SK-N-MC (cell line): ENCODE measurements around the gene SFT2D2.
A peak's percentile ranks its signal among the peaks of the same experiment; 100 is the strongest.
"Not testable (repeated sequence)": the region's sequence is repeated elsewhere in the genome, so short reads cannot be mapped to it uniquely, and the experiment has no call there.

Experiments
- DNase-seq: peaks from one replicate; pipeline ENCODE4 v3.0.0-alpha.2; 2011; ENCODE audit warnings: low read depth, low spot score
- H3K27ac ChIP-seq: fragments of 200-600 bp; sonication (generic); 2 replicates; pipeline ENCODE4 v1.5.1; 2016; ENCODE audit warnings: mixed run types
- H3K36me3 ChIP-seq: fragments of 200-600 bp; sonication (generic); 2 replicates; pipeline ENCODE4 v1.6.1; 2017; ENCODE audit warnings: antibody characterized with exemption, low read length, mixed read lengths; ENCODE audit not compliant: insufficient read depth
- H3K4me3 ChIP-seq: fragments of 200-600 bp; sonication (generic); 2 replicates; pipeline ENCODE4 v1.5.1; 2016
- H3K9ac ChIP-seq: fragments of 200-600 bp; sonication (generic); 2 replicates; pipeline ENCODE4 v1.8.0; 2017; ENCODE audit warnings: mixed run types, mixed read lengths; ENCODE audit not compliant: insufficient read length
- H3K9me3 ChIP-seq: fragments of 200-600 bp; sonication (generic); 2 replicates; pipeline ENCODE4 v1.6.1; 2017; ENCODE audit warnings: low read depth, mild to moderate bottlenecking, antibody characterized with exemption, low read length, moderate library complexity, mixed read lengths
- EZH2 ChIP-seq: fragments of 200-600 bp; sonication (generic); IDR thresholded peaks from one replicate; pipeline ENCODE4 v1.6.1; 2017; ENCODE audit warnings: antibody characterized with exemption
- FOXP2 ChIP-seq: optimal IDR thresholded peaks from 2 replicates; pipeline ENCODE3; 2011; ENCODE audit warnings: mild to moderate bottlenecking, moderate library complexity; ENCODE audit not compliant: insufficient read depth; ENCODE audit errors: extremely low read length, control extremely low read depth
- POLR2AphosphoS5 ChIP-seq: IDR thresholded peaks from 2 replicates; pipeline ENCODE4 v1.6.1; 2012; ENCODE audit warnings: mild to moderate bottlenecking, low read depth, low read length, borderline replicate concordance

The SFT2D2 gene

DNA sequence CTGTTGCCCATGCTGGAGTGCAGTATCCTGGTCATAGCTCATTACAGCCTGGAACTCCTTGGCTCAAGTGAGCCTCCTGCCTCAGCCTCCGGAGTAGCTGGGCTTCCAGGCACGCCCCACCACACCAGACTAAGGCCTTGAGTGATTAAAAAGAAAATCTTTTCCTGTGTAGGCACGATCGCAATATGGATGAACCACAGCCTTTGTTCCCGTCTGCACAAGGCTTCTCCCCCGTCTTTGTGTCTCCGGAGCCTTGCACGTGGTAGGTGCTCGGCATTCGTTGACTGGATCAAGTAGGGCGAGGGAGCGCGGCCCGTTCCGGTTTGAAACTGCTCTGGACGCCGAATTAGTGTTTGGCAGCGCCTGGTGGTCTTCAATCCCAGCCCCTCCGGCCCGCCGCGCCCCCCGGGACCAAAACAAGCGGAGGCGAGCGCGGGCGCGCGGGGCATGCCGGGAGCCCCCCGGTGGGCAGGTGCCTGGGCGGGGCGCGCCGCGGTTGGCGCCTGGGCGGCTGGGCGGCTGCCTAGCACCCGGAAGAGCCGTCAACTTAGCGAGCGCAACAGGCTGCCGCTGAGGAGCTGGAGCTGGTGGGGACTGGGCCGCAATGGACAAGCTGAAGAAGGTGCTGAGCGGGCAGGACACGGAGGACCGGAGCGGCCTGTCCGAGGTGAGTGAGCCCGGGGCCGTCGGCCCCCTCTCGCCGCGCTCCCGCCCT is at the start of gene SFT2D2:
TSS of gene SFT2D2 (plus strand) at position 529 of the 715 bp plus-strand sequence. CDS start at position 605, 76 bp downstream.
- no peak for DNase-seq
- Histone ChIP-seq H3K9me3 (no peaks in the 10 kb centered on the region), H3K9ac (peak within 1 kb of the TSS; percentile 94), H3K36me3 (peaks cover 7% of the 10 kb centered on the region; the same call in 1 of the 2 replicates), H3K27ac (peak within 1 kb of the TSS; percentile 89), H3K4me3 (peak within 1 kb of the TSS; percentile 80)
- no peak for TF ChIP-seq EZH2
- TF ChIP-seq POLR2AphosphoS5, result peak; percentile 85

DNA sequence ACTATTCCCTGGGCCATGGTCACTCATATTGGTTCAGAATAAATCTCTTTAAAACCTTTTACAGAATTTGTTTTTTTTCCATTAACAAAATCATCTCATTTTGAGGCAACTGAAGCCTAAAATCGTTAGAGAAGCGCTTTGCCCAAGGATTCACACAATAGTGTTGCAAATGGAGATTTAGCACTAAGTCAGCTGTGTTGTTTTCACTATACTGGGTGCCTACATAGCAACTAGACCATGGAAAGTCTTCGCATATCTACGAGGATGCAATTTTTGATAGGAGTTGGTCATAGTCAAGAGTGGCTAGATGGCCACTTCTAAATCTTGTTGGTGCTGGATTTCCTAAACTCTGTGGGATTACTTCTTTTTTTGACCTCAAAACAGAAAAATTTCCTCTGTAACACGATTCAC is 47.6 kb upstream of the SFT2D2 start:
- Histone ChIP-seq H3K36me3 (no peaks in the 10 kb centered on the region), H3K4me3 (peak overlapping the region; percentile 93), H3K27ac (peak overlapping the region; percentile 88), H3K9me3 (no peaks in the 10 kb centered on the region), H3K9ac (peak overlapping the region; percentile 69)
- TF ChIP-seq EZH2, result no peak
- TF ChIP-seq POLR2AphosphoS5, result no peak
- no peak for TF ChIP-seq FOXP2
- no peak for DNase-seq

DNA sequence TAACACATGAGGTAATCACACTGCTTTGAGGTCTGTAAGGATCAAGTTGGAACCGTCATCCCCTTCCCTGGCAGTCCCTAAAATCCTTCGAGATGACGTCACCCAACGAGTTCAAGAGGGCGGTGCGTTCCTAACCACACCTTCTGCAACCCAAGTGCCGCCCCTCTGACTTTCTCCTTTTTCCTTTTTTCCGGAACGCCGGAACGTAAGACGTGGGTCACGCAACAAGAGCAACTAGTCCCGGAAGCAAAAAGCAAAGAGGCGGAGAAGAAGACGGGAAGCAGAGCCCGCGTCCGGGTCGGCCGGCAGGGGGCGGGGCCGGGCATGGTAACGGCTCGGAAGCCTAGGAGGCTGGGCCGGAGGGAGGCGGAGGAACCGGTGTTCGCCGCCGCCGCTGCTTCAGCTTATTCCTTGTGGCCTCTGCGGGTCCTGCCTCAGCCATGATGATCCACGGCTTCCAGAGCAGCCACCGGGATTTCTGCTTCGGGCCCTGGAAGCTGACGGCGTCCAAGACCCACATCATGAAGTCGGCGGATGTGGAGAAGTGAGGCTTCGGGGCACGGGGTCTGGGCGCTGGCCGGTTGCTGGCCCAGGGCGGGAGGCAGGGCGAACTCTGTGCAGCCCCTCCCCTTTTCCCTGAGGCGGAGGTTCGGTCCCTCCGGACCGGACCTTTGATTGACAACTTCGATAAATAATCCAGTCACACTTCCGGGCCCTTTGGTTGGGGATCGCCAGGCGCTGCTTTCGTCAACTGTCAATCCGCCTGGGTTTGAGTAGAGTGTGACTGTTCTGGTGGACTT is 47.0 kb upstream of the SFT2D2 start, which contains the start of gene TIPRL:
TSS of gene TIPRL (plus strand) at position 325 of the 800 bp plus-strand sequence. CDS start at position 441, 116 bp downstream.
- TF ChIP-seq POLR2AphosphoS5, result peak; percentile 69
- TF ChIP-seq EZH2, result no peak
- peak; percentile 40 for TF ChIP-seq FOXP2
- Histone ChIP-seq H3K27ac (peak within 1 kb of the TSS; percentile 88), H3K9me3 (no peaks in the 10 kb centered on the region), H3K36me3 (0 out of 2 replicates have a peak, but pooled peaks cover under 1% of the 10 kb centered on the region), H3K4me3 (peak within 1 kb of the TSS; percentile 93), H3K9ac (peak within 1 kb of the TSS; percentile 91)
- peak; percentile 93 for DNase-seq

DNA sequence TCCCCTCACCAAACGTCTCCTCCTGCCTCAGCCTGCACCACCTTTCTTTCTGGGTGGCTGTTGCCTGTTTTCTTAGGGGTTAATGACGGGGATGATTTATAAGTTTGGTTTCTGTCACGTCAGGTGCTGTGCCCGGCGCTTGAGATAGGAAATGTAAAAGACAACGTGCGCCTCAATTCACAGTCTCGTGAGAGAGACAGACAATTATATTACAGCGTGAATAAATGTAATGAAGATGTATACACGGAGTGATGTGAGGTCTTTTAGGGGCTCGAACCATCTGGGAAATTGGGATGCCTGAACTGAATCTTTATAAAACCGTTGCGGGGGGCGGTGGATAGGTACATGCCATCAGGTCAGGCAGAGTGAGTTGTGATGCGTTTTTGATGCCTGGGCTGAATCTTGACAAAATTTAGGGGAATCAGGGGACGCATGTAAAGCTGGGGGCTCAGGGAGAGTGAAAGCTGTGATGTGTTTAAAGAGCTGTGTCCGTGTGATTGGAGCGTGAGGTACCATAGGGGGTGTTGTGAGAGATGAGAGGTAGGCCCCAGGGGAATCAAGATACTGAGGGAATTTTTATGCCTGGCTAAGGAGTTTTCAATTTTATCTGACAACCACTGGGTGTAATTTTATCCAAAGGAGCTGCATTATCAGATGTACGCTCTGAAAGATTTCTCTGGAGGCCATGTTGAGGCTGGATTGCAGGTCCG is 46.2 kb upstream of the SFT2D2 start:
- Histone ChIP-seq H3K27ac (peak overlapping the region; percentile 65), H3K36me3 (0 out of 2 replicates have a peak, but pooled peaks cover 2% of the 10 kb centered on the region)
- DNase-seq, result no peak

DNA sequence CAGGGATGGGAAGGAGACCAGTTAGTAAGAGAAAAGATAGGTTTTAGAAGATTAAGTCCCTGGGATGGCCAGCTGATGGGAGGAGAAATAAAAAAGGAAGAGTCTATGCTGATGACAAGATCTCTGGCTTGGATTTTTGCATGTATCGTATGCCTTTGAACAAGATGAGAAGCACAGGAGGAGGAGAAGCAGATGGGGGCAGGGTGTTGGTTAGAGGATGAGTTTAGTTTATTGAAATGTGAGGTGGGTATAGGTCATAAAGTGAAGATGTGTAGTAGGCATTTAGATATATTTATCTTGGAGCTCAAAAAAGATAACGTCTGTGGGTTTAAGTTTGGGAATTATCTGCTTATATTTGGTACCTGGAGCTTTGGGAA is 45.7 kb upstream of the SFT2D2 start:
- peak overlapping the region; percentile 93 for H3K4me3 ChIP-seq
- DNase-seq, result no peak
- peak overlapping the region; percentile 91 for H3K9ac ChIP-seq
- H3K9me3 ChIP-seq, result no peaks in the 10 kb centered on the region
- peaks cover 4% of the 10 kb centered on the region; the same call in 1 of the 2 replicates for H3K36me3 ChIP-seq
- H3K27ac ChIP-seq, result peak overlapping the region; percentile 65
- TF ChIP-seq FOXP2 (no peak), EZH2 (no peak), POLR2AphosphoS5 (no peak)

More for the DNA sequence above, 46.2 kb upstream of the SFT2D2 start:
- Histone ChIP-seq H3K9me3 (no peaks in the 10 kb centered on the region), H3K4me3 (peak overlapping the region; percentile 93), H3K9ac (peak overlapping the region; percentile 91)
- TF ChIP-seq POLR2AphosphoS5, result no peak
- no peak for TF ChIP-seq EZH2
- TF ChIP-seq FOXP2, result no peak

DNA sequence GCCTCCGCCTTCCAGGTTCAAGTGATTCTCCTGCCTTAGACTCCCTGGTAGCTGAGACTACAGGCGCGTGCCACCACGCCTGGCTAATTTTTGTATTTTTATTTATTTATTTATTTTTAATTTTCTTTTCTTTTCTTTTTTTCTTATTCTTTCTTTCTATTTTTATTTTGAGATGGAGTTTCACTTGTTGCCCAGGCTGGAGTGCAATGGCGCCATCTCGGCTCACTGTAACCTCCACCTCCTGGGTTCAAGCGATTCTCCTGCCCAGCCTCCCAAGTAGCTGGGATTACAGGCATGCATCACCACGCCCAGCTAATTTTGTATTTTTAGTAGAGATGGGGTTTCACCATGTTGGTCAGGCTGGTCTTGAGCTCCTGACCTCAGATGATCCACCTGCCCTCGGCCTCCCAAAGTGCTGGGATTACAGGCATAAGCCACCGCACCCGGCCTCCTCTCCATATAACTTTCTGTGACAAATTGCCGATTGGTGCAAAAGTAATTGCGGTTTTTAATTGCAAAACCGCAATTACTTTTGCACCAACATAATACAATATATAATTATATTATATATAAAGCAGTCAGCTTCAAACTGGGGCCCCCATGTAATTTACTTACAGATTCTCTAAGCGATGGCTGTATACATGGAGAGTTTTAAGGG is 44.6 kb upstream of the SFT2D2 start:
- not testable (repeated sequence) for H3K36me3 ChIP-seq, H3K4me3 ChIP-seq, H3K9ac ChIP-seq, DNase-seq, H3K9me3 ChIP-seq, H3K27ac ChIP-seq

DNA sequence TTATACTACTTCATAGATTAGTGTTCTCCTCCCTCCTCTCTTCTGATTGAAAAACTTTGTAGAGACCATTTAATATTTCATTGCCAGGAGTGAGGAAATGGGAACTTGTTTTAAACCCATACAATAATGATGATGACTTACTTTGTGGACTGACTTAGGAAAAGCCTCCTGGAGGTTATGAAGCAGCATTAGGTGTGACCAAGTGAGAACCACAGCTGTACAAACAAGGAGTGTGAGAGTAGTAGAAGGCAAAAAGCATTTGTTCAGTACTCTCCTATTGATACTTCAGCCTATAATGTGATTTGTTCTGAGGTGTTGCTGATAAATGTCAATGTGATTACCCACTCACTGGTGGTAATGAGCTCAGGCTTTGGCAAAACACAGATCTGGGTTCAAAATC is 38.6 kb upstream of the SFT2D2 start:
- TF ChIP-seq FOXP2, result no peak
- TF ChIP-seq POLR2AphosphoS5, result no peak
- no peak for TF ChIP-seq EZH2
- no peak for DNase-seq
- Histone ChIP-seq H3K36me3 (peaks cover 60% of the 10 kb centered on the region), H3K9ac (no peak overlapping the region), H3K4me3 (no peak overlapping the region), H3K9me3 (no peaks in the 10 kb centered on the region), H3K27ac (no peak overlapping the region)

DNA sequence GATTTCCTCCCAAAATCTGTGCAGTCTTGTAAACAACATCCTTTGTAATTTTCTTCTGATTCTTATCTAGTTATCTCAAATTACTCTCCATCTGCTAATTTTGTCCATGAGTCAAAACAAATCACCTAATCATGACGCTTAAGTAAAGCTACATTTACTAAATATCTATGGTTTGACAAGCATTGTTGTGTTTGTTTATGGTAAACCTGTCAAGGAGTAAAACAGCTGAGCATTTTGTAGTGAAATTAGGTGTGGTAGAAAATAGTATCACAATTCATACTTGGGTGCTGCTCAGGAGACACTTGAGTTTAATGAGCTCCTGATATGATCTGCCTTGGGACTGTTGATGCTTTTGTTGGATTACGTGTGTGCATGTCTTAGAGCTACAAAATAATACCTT is 35.4 kb upstream of the SFT2D2 start:
- no peak overlapping the region for H3K9ac ChIP-seq
- H3K27ac ChIP-seq, result no peak overlapping the region
- peaks cover 66% of the 10 kb centered on the region for H3K36me3 ChIP-seq
- DNase-seq, result no peak
- H3K4me3 ChIP-seq, result no peak overlapping the region
- no peak for TF ChIP-seq FOXP2
- TF ChIP-seq EZH2, result no peak
- no peak for TF ChIP-seq POLR2AphosphoS5
- H3K9me3 ChIP-seq, result no peaks in the 10 kb centered on the region
